ENCODE data around the gene NXNL1. TPM values are rescaled to one million over a fixed set of nuclear protein-coding genes. Genes with fewer than 3 reads are reported as not detected.

NXNL1 gene
- total and polyA plus RNA-seq, 2 donors (not counting 1 experiment from before 2014, with no cell fraction given): not detected

DNA sequence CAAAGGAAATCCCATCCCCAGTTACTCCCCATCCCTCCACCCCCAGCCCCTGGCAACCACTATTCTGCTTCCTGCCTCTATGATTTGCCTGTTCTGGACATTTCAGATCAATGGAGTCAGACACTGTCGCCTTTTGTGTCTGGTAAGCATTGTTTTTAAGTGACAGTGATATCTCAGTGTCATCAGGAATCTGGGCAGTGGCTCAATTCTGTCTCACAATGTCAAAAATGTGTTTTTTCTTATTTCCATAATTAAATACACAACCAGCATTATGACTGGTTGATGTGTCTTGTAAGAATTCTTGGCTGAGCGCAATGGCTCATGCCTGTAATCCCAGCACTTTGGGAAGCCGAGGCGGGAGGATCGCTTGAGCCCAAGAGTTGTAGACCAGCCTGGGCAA lies 30.6 kb upstream of the NXNL1 start:
- Histone ChIP-seq H3K4me1 (ENCODE audit: control insufficient read depth, extremely low read depth, insufficient read depth, low read length) (no peaks in the 10 kb centered on the region), H3K9ac (ENCODE audit: insufficient read depth, low read length) (no peak overlapping the region), H3K27me3 (ENCODE audit: control insufficient read depth, insufficient read depth, low read length) (no peaks in the 10 kb centered on the region), H3K79me2 (ENCODE audit: control insufficient read depth, insufficient read depth, low read length) (no peaks in the 10 kb centered on the region), H2AFZ (ENCODE audit: low read length) (no peak overlapping the region), H3K36me3 (ENCODE audit: control insufficient read depth, insufficient read depth, low read length) (no peaks in the 10 kb centered on the region), H3K4me2 (ENCODE audit: extremely low read depth, insufficient read depth, low read length) (no peak overlapping the region), H3K9me3 (ENCODE audit: control insufficient read depth, insufficient read depth, low read depth, low read length) (no peaks in the 10 kb centered on the region), H3K27ac (ENCODE audit: insufficient read depth, low read length) (no peak overlapping the region), H3K4me3 (replicated peaks in 1 of 4; ENCODE audit: control extremely low read depth in 1 of 4, insufficient read depth in 1 of 4, low read depth in 3 of 4, low read length in 4 of 4) (no peak overlapping the region), H4K20me1 (ENCODE audit: control insufficient read depth, extremely low read depth, insufficient read depth, low read length) (no peaks in the 10 kb centered on the region)
- DNase-seq (ENCODE audit: low read depth in 2 of 2): no peak
- no peak for TF ChIP-seq EZH2 (IDR thresholded peaks at IDR 0.05; ENCODE audit: low read length, missing control alignments)
- TF ChIP-seq, protein P1, sequence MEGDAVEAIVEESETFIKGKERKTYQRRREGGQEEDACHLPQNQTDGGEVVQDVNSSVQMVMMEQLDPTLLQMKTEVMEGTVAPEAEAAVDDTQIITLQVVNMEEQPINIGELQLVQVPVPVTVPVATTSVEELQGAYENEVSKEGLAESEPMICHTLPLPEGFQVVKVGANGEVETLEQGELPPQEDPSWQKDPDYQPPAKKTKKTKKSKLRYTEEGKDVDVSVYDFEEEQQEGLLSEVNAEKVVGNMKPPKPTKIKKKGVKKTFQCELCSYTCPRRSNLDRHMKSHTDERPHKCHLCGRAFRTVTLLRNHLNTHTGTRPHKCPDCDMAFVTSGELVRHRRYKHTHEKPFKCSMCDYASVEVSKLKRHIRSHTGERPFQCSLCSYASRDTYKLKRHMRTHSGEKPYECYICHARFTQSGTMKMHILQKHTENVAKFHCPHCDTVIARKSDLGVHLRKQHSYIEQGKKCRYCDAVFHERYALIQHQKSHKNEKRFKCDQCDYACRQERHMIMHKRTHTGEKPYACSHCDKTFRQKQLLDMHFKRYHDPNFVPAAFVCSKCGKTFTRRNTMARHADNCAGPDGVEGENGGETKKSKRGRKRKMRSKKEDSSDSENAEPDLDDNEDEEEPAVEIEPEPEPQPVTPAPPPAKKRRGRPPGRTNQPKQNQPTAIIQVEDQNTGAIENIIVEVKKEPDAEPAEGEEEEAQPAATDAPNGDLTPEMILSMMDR (conservative IDR thresholded peaks at IDR 0.05 in 1 of 2, IDR thresholded peaks at IDR 0.05 in 1 of 2; ENCODE audit: low read depth in 1 of 2, low read length in 2 of 2): no peak

DNA sequence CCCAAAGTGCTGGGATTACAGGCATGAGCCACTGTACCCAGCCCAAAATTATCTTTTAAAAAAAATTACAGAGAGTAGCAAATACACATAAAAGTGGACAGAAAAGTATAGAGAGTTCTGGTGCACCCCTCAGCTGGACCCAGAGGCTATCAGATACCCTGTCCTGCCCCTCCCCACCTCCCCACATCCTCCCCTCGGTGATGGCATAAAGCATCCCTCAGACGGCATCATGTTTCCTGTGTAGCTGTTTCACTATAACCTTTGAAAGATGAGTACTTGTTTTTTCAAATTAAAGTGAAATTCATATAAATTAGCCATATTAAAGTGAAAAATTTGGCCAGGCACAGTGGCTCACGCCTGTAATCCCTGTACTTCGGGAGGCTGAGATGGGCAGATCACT lies 29.7 kb upstream of the NXNL1 start:
- no peaks in the 10 kb centered on the region for H4K20me1 ChIP-seq (ENCODE audit: control insufficient read depth, extremely low read depth, insufficient read depth, low read length)
- H3K36me3 ChIP-seq (ENCODE audit: control insufficient read depth, insufficient read depth, low read length): no peaks in the 10 kb centered on the region
- H3K4me2 ChIP-seq (ENCODE audit: extremely low read depth, insufficient read depth, low read length): no peak overlapping the region
- no peak overlapping the region for H3K4me3 ChIP-seq (replicated peaks in 1 of 4; ENCODE audit: control extremely low read depth in 1 of 4, insufficient read depth in 1 of 4, low read depth in 3 of 4, low read length in 4 of 4)
- no peaks in the 10 kb centered on the region for H3K9me3 ChIP-seq (ENCODE audit: control insufficient read depth, insufficient read depth, low read depth, low read length)
- no peaks in the 10 kb centered on the region for H3K79me2 ChIP-seq (ENCODE audit: control insufficient read depth, insufficient read depth, low read length)
- H3K9ac ChIP-seq (ENCODE audit: insufficient read depth, low read length): no peak overlapping the region
- TF ChIP-seq, protein P1 (conservative IDR thresholded peaks at IDR 0.05 in 1 of 2, IDR thresholded peaks at IDR 0.05 in 1 of 2; ENCODE audit: low read depth in 1 of 2, low read length in 2 of 2): no peak
- no peak for TF ChIP-seq EZH2 (IDR thresholded peaks at IDR 0.05; ENCODE audit: low read length, missing control alignments)
- H3K27ac ChIP-seq (ENCODE audit: insufficient read depth, low read length): no peak overlapping the region
- H2AFZ ChIP-seq (ENCODE audit: low read length): no peak overlapping the region
- H3K27me3 ChIP-seq (ENCODE audit: control insufficient read depth, insufficient read depth, low read length): no peaks in the 10 kb centered on the region
- no peak for DNase-seq (ENCODE audit: low read depth in 2 of 2)
- H3K4me1 ChIP-seq (ENCODE audit: control insufficient read depth, extremely low read depth, insufficient read depth, low read length): no peaks in the 10 kb centered on the region

DNA sequence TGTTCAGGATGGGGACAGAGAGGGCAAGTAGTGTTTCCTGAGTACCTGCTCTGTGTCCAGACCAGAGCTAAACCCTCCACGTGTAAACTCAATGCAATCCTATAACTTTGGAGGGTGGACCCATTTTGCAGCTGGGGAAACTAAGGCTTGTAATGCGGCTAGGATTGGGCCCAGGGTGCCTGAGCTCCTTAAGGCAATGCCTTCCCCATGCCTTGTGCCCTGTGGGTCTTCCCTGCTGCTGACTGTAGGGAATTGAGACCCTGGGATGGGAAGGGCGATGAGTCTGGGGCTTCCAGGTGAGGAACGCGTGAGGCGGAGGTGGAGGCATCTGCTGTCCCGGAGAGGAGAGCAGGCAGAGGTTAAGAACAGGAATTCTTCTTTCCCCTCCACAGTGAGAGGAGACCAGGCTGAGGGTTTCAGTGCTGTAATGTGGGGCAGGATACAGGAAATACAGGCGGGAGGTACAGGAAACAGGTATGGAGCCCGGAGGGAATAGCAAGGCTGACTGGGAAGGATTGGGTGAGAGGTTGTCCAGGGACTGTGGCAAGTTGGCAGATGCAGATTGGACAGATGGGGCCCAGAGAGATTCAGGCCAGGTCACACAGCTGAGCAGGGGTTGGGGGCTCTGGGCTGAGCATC lies 28.8 kb upstream of the NXNL1 start:
- DNase-seq (ENCODE audit: low read depth in 2 of 2): no peak
- no peaks in the 10 kb centered on the region for H3K36me3 ChIP-seq (ENCODE audit: control insufficient read depth, insufficient read depth, low read length)

More for the DNA sequence above, 28.8 kb upstream of the NXNL1 start:
- H3K9ac ChIP-seq (ENCODE audit: insufficient read depth, low read length): no peak overlapping the region
- no peak overlapping the region for H3K4me2 ChIP-seq (ENCODE audit: extremely low read depth, insufficient read depth, low read length)
- no peak overlapping the region for H3K4me3 ChIP-seq (replicated peaks in 1 of 4; ENCODE audit: control extremely low read depth in 1 of 4, insufficient read depth in 1 of 4, low read depth in 3 of 4, low read length in 4 of 4)
- TF ChIP-seq, protein P1 (conservative IDR thresholded peaks at IDR 0.05 in 1 of 2, IDR thresholded peaks at IDR 0.05 in 1 of 2; ENCODE audit: low read depth in 1 of 2, low read length in 2 of 2): no peak
- no peak for TF ChIP-seq EZH2 (IDR thresholded peaks at IDR 0.05; ENCODE audit: low read length, missing control alignments)
- no peaks in the 10 kb centered on the region for H3K4me1 ChIP-seq (ENCODE audit: control insufficient read depth, extremely low read depth, insufficient read depth, low read length)
- H4K20me1 ChIP-seq (ENCODE audit: control insufficient read depth, extremely low read depth, insufficient read depth, low read length): no peaks in the 10 kb centered on the region
- no peaks in the 10 kb centered on the region for H3K27me3 ChIP-seq (ENCODE audit: control insufficient read depth, insufficient read depth, low read length)
- H3K79me2 ChIP-seq (ENCODE audit: control insufficient read depth, insufficient read depth, low read length): no peaks in the 10 kb centered on the region
- H3K27ac ChIP-seq (ENCODE audit: insufficient read depth, low read length): no peak overlapping the region
- no peak overlapping the region for H2AFZ ChIP-seq (ENCODE audit: low read length)
- no peaks in the 10 kb centered on the region for H3K9me3 ChIP-seq (ENCODE audit: control insufficient read depth, insufficient read depth, low read depth, low read length)

All from fibroblast of lung (primary cell).